IMR-90 (cell line): Measurements from ENCODE around the gene CRYGS. TPM values are rescaled to one million over a fixed set of nuclear protein-coding genes. Genes with fewer than 3 reads are reported as not detected.

ENCODE experiments used
- ATAC-seq: fragments of 200-7000 bp; cut with Tn5 transposase; 2 replicates; pipeline ENCODE4 v1.9.1; 2020; ENCODE audit warnings: low read depth, mild to moderate bottlenecking, moderate library complexity
- BruUV-seq: library from RNA; stranded (reverse); fragments of 400-500 nt; replicated peaks from 2 replicates; lab custom pipeline; 2021; lab: Mats Ljungman, UMichigan
- CTCF ChIA-PET: fragments of 300-600 bp; formaldehyde crosslinking; extraction: SDS; loops from one replicate; lab custom pipeline; 2021; ENCODE audit warnings: antibody characterized with exemption; lab: Yijun Ruan, JAX
- POLR2A ChIA-PET: fragments of 300-600 bp; sonication (Branson Sonifier 250); formaldehyde crosslinking; loops from one replicate; lab custom pipeline; 2022; ENCODE audit warnings: antibody characterized with exemption; ENCODE audit not compliant: unreplicated experiment; lab: Charles Lee
- DNase-seq: peaks from one replicate; pipeline ENCODE4 v3.0.0; 2013
- H2AFZ ChIP-seq: replicated peaks from 2 replicates; pipeline ENCODE3; 2013; ENCODE audit warnings: low read length, mild to moderate bottlenecking; ENCODE audit not compliant: poor library complexity
- H2AK5ac ChIP-seq: 2 replicates; pipeline ENCODE4 v1.6.1; 2013; ENCODE audit warnings: low read depth, low read length, inconsistent platforms
- H2AK9ac ChIP-seq: replicated peaks from 2 replicates; pipeline ENCODE3; 2013; ENCODE audit warnings: mild to moderate bottlenecking, low read depth, low read length, moderate library complexity; ENCODE audit not compliant: poor library complexity
- H2BK120ac ChIP-seq: 2 replicates; pipeline ENCODE4 v1.6.1; 2013; ENCODE audit warnings: low read depth, low read length, inconsistent platforms
- H2BK15ac ChIP-seq: 3 replicates; pipeline ENCODE4 v1.6.1; 2013; ENCODE audit warnings: low read depth, low read length, inconsistent platforms
- H2BK20ac ChIP-seq: 2 replicates; pipeline ENCODE4 v1.6.1; 2013; ENCODE audit warnings: low read depth, mild to moderate bottlenecking, inconsistent platforms, low read length, moderate library complexity
- H2BK5ac ChIP-seq: 2 replicates; pipeline ENCODE4 v1.6.1; 2013; ENCODE audit warnings: mild to moderate bottlenecking, low read depth, low read length, inconsistent platforms; ENCODE audit not compliant: poor library complexity, severe bottlenecking
- H3K14ac ChIP-seq: replicated peaks from 2 replicates; pipeline ENCODE4 v1.6.1; 2013; ENCODE audit warnings: low read depth, low read length, inconsistent platforms
- H3K18ac ChIP-seq: 2 replicates; pipeline ENCODE4 v1.6.1; 2013; ENCODE audit warnings: low read depth, low read length, control low read depth
- H3K23ac ChIP-seq: 2 replicates; pipeline ENCODE4 v1.6.1; 2013; ENCODE audit warnings: low read depth, low read length, inconsistent platforms
- H3K27ac ChIP-seq: 2 replicates; pipeline ENCODE4 v1.5.1; 2013; ENCODE audit warnings: mild to moderate bottlenecking, control low read depth, low read length; ENCODE audit not compliant: insufficient read depth
- H3K27me3 ChIP-seq: 2 replicates; pipeline ENCODE4 v1.6.1; 2013; ENCODE audit warnings: low read length; ENCODE audit not compliant: control insufficient read depth, insufficient read depth
- H3K36me3 ChIP-seq: 2 replicates; pipeline ENCODE4 v1.6.1; 2013; ENCODE audit warnings: low read length, mixed read lengths; ENCODE audit not compliant: control insufficient read depth, insufficient read depth
- H3K4ac ChIP-seq: 2 replicates; pipeline ENCODE4 v1.6.1; 2013; ENCODE audit warnings: low read depth, low read length, inconsistent platforms
- H3K4me1 ChIP-seq: 2 replicates; pipeline ENCODE4 v1.6.1; 2013; ENCODE audit warnings: low read length, mixed read lengths; ENCODE audit not compliant: control insufficient read depth, insufficient read depth
- H3K4me2 ChIP-seq: 2 replicates; pipeline ENCODE4 v1.6.1; 2013; ENCODE audit warnings: low read depth, mild to moderate bottlenecking, control low read depth, low read length, moderate library complexity
- H3K4me3 ChIP-seq: 2 replicates; pipeline ENCODE4 v1.5.1; 2013; ENCODE audit warnings: low read depth, mild to moderate bottlenecking, control low read depth, low read length, moderate library complexity; ENCODE audit not compliant: insufficient read depth
- H3K56ac ChIP-seq: 2 replicates; pipeline ENCODE4 v1.6.1; 2013; ENCODE audit warnings: low read length, inconsistent platforms; ENCODE audit not compliant: insufficient read depth; ENCODE audit errors: extremely low read depth
- H3K79me1 ChIP-seq, 2 experiments: 2 replicates each; pipeline ENCODE4 v1.6.1; 2013; ENCODE audit warnings: low read length in 2 of 2, inconsistent platforms in 1 of 2, low read depth in 1 of 2
- H3K9ac ChIP-seq: 2 replicates; pipeline ENCODE4 v1.6.1; 2013; ENCODE audit warnings: low read depth, low read length, control low read depth
- H3K9me1 ChIP-seq: 2 replicates; pipeline ENCODE4 v1.6.1; 2013; ENCODE audit warnings: low read length, inconsistent platforms; ENCODE audit not compliant: insufficient read depth
- H3K9me3 ChIP-seq: 2 replicates; pipeline ENCODE4 v1.6.1; 2013; ENCODE audit warnings: low read length; ENCODE audit not compliant: control insufficient read depth, insufficient read depth
- H4K20me1 ChIP-seq: 2 replicates; pipeline ENCODE4 v1.6.1; 2013; ENCODE audit warnings: low read length, inconsistent platforms; ENCODE audit not compliant: insufficient read depth
- H4K5ac ChIP-seq: 2 replicates; pipeline ENCODE4 v1.6.1; 2013; ENCODE audit warnings: mild to moderate bottlenecking, low read depth, low read length, control low read depth
- H4K8ac ChIP-seq, 2 experiments: 2 replicates each; pipeline ENCODE4 v1.6.1; 2013; ENCODE audit warnings: low read depth in 2 of 2, low read length in 2 of 2, control low read depth in 1 of 2, inconsistent platforms in 1 of 2
- H4K91ac ChIP-seq: 2 replicates; pipeline ENCODE4 v1.6.1; 2013; ENCODE audit warnings: low read depth, low read length, inconsistent platforms; ENCODE audit not compliant: insufficient read depth
- CHD1 ChIP-seq: IDR thresholded peaks from 2 replicates; pipeline ENCODE4 v1.6.1; 2012; ENCODE audit warnings: low read depth, low read length, improper control_type of control experiment
- MAFK ChIP-seq: IDR thresholded peaks from 2 replicates; pipeline ENCODE4 v1.6.1; 2012; ENCODE audit warnings: low read depth, low read length, improper control_type of control experiment
- RCOR1 ChIP-seq: IDR thresholded peaks from 2 replicates; pipeline ENCODE4 v1.6.1; 2012; ENCODE audit warnings: mild to moderate bottlenecking, low read length, improper control_type of control experiment; ENCODE audit not compliant: insufficient replicate concordance
- SMC3 ChIP-seq: fragments of 150-350 bp; IDR thresholded peaks from 2 replicates; pipeline ENCODE4 v1.6.1; 2016; ENCODE audit warnings: low read depth, mild to moderate bottlenecking, antibody characterized with exemption, low read length, moderate library complexity
- WGBS, 2 experiments: methylation state at CpG; one replicate each; pipeline versions ENCODE4 v1.1.5 to v1.1.7; 2013; ENCODE audit warnings: missing lambda C conversion rate in 2 of 2; ENCODE audit not compliant: insufficient read length in 1 of 2; ENCODE audit errors: extremely low coverage in 2 of 2; 5-methylcytosine and 5-hydroxymethylcytosine counted together
- dilution Hi-C: fragments of 300-500 bp; cut with HindIII; formaldehyde crosslinking; loops from one replicate; pipeline ENCODE4 v1.14.3; 2018; ENCODE audit warnings: low sequenced_read_pairs; ENCODE audit not compliant: unreplicated experiment
- in situ Hi-C: fragments of 300-500 bp; cut with MboI; formaldehyde crosslinking; loops from 3 replicates; pipeline ENCODE4 v1.14.3; 2019; ENCODE audit warnings: low sequenced_read_pairs, inconsistent platforms, mixed read lengths
- intact Hi-C: fragments of 100-400 bp; cut with micrococcal nuclease; formaldehyde crosslinking; loops from 2 replicates; pipeline ENCODE4 v1.10.0; 2022
- polyA plus RNA-seq, 3 experiments: library from polyadenylated mRNA; depleted of rRNA; stranded (reverse); fragments of >200 nt; gene quantifications; 2 replicates each; pipeline ENCODE4 v1.2.3, GENCODE V29; 2012; ENCODE audit warnings: low replicate concordance in 1 of 3
- total RNA-seq: library from RNA; depleted of rRNA; stranded (reverse); fragments of >200 nt; gene quantifications from 2 replicates; pipeline ENCODE4 v1.2.3, GENCODE V29; 2012

Gene CRYGS
- total and polyA plus RNA-seq, 2 of the 4 experiments (the other 2 are of a cell fraction): 0.36 to 2.1 TPM

DNA sequence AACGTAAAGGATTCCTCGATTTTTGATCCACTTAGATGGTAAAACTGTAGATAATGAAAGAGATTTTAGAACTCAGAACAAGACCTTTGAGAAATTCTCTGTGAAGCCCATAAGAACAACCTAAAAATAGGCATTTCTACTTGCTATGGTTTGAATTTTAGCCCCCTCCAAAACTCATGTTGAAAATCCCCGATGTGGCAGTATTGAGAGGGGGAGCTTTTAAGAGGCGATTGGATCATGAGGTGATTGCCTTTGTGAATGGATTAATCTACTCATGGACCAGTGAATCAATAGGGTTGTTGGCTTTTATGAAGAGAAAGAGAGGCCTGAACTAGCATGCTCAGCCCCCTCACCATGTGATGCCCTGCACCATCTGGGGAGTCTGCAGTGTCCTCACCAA lies 48.5 kb upstream of the CRYGS start:
- no CpG with 5 or more reads among the region's 4 CpGs for WGBS, 2 experiments
- Histone ChIP-seq H3K14ac (no peak overlapping the region), H4K91ac (no peak overlapping the region), H2AFZ (no peak overlapping the region), H3K4me1 (no peaks in the 10 kb centered on the region), H3K4me3 (no peak overlapping the region), H3K4ac (no peak overlapping the region), H3K23ac (no peak overlapping the region), H3K9ac (no peak overlapping the region), H3K27me3 (peaks cover 3% of the 10 kb centered on the region; the same call in 1 of the 2 replicates), H2BK5ac (no peak overlapping the region), H3K18ac (no peak overlapping the region), H3K36me3 (no peaks in the 10 kb centered on the region; the same call in 1 of the 2 replicates), H4K5ac (no peak overlapping the region), H2BK15ac (no peak overlapping the region), H4K8ac (no peak overlapping the region), H3K4me2 (no peak overlapping the region), H2BK120ac (no peak overlapping the region), H3K56ac (no peak overlapping the region), H3K79me1 (no peaks in the 10 kb centered on the region), H3K9me1 (no peaks in the 10 kb centered on the region), H2AK5ac (no peak overlapping the region), H2AK9ac (no peak overlapping the region), H3K27ac (no peak overlapping the region), H4K20me1 (no peaks in the 10 kb centered on the region), H2BK20ac (no peak overlapping the region), H3K9me3 (no peaks in the 10 kb centered on the region)
- intact Hi-C loops: no loop called here
- DNase-seq (no peak), ATAC-seq (no peak)
- no TSS peak for BruUV-seq
- TF ChIP-seq CHD1 (no peak), MAFK (0 out of 2 replicates have a peak, but pooled peaks have one; percentile 11), RCOR1 (no peak), SMC3 (no peak)
- dilution Hi-C loops: no loop called here
- ChIA-PET POLR2A (no interaction called here), CTCF (interaction anchor here (2.6 kb wide), 1 partner anchor 23 kb away, joined by 12 read pairs; no protein-coding TSS in a partner anchor)
- in situ Hi-C loops: no loop called here
